ENCODE data around the gene TESPA1.

DNA sequence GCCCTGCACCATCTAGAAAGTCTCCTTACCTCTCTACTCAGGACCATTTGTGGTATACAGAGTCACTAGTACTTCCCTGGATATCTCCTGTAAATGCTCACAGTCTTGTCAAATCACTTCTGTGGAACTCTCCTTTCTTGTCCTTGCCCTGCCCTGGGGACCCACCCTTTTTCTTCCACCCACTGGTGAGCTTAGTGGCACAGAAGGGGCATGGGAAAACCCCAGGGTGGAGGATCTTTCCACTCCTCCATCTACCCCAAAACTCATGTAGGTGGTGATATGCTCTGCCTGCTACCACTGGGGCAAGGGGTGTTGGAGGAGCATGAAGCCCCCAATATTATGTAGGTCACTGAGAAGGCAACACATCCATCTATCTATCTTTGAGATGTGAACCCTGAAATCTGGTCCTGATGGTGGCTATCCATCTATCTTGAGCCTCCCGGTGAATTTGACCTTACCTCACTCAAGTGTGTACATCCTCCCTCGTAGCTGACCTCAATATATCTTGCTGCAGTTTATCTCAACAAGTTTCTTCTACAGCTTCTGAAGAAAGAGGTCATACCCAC, 943 bp downstream of the TESPA1 start:
- TF ChIP-seq, protein P1, sequence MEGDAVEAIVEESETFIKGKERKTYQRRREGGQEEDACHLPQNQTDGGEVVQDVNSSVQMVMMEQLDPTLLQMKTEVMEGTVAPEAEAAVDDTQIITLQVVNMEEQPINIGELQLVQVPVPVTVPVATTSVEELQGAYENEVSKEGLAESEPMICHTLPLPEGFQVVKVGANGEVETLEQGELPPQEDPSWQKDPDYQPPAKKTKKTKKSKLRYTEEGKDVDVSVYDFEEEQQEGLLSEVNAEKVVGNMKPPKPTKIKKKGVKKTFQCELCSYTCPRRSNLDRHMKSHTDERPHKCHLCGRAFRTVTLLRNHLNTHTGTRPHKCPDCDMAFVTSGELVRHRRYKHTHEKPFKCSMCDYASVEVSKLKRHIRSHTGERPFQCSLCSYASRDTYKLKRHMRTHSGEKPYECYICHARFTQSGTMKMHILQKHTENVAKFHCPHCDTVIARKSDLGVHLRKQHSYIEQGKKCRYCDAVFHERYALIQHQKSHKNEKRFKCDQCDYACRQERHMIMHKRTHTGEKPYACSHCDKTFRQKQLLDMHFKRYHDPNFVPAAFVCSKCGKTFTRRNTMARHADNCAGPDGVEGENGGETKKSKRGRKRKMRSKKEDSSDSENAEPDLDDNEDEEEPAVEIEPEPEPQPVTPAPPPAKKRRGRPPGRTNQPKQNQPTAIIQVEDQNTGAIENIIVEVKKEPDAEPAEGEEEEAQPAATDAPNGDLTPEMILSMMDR (optimal IDR thresholded peaks at IDR 0.05 in 1 of 3, IDR thresholded peaks at IDR 0.05 in 1 of 3, conservative IDR thresholded peaks at IDR 0.05 in 1 of 3; ENCODE audit: extremely low read depth in 1 of 3, insufficient read depth in 2 of 3, low read length in 3 of 3) = no peak
- TF ChIP-seq EZH2 (IDR thresholded peaks at IDR 0.05; ENCODE audit: low read length) = no peak

All from keratinocyte (primary cell).